LNCAP (cell line): ENCODE data around the gene IQCF2.

Experiments used
- CTCF ChIP-seq: fragments of 450-650 bp; IDR thresholded peaks from 2 replicates; pipeline ENCODE4 v1.5.1; 2017; ENCODE audit warnings: mild to moderate bottlenecking

The IQCF2 gene

GRCh38 chr3:51860703-51861665 lies at the start of gene IQCF2:
Gene IQCF2, plus strand, starts transcription at chr3:51861615. Its CDS starts 52 bp downstream, at chr3:51861667.
- no peak for TF ChIP-seq CTCF

GRCh38 chr3:51813539-51813938 lies 47.9 kb upstream of the IQCF2 start:
- no peak for TF ChIP-seq CTCF

GRCh38 chr3:51814034-51814433 lies 47.4 kb upstream of the IQCF2 start:
- TF ChIP-seq CTCF = no peak

GRCh38 chr3:51815614-51816013 lies 45.8 kb upstream of the IQCF2 start:
- TF ChIP-seq CTCF = no peak

GRCh38 chr3:51816723-51817122 lies 44.7 kb upstream of the IQCF2 start:
- TF ChIP-seq CTCF = no peak

- no peak for TF ChIP-seq CTCF
Observed at GRCh38 chr3:51817375-51817774, 44.0 kb upstream of the IQCF2 start.

- TF ChIP-seq CTCF = no peak
Observed at GRCh38 chr3:51819151-51819550, 42.3 kb upstream of the IQCF2 start.
